Pons (tissue), 1 donor: ENCODE measurements around the gene TMC8.
A peak's percentile ranks its signal among the peaks of the same experiment; 100 is the strongest.
"Not testable (repeated sequence)": the region's sequence is repeated elsewhere in the genome, so short reads cannot be mapped to it uniquely, and the experiment has no call there.

Source experiments
- DNase-seq: peaks from one replicate; pipeline ENCODE4 v3.0.0-alpha.2; 2016; ENCODE audit warnings: low spot score

The TMC8 gene

DNA sequence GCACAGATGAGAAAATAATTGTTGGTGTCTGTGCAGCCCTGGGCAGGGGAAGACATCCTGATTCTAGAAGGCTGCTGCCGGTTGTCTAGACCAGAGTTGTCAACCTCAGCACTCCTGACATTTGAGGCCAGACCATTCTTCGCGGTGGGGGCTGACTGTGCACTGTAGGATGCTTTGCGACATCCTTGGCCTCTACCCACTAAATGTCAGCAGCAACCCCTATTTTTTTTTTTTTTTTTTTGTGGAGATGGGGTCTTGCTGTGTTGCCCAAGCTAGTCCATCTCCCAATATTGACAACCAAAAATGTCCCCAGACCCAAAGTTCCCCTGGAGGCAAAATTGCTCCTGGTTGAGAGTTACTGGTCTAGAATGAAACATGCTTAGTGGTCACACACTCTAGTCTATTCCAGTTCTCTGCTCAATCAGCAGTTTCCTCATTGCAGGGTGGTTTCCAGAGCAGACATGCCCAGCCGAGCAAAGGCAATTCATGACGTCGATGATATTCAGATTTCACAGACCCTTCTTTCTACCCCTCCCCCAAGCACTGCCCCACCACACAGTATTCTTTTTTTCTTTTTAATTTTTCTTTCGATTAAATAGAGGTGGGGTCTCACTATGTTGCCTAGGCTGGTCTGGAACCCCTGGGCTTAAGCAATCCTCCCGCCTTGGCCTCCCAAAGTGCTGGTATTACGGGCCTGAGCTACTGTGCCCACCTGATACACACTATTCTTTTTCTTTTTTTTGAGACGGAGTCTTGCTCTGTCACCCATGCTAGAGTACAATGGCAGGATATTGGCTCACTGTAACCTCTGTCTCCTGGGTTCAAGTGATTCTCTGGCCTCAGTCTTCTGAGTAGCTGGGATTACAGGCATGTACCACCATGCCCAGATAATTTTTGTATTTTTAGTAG lies 24.6 kb downstream of the TMC8 start:
- DNase-seq, result no peak

DNA sequence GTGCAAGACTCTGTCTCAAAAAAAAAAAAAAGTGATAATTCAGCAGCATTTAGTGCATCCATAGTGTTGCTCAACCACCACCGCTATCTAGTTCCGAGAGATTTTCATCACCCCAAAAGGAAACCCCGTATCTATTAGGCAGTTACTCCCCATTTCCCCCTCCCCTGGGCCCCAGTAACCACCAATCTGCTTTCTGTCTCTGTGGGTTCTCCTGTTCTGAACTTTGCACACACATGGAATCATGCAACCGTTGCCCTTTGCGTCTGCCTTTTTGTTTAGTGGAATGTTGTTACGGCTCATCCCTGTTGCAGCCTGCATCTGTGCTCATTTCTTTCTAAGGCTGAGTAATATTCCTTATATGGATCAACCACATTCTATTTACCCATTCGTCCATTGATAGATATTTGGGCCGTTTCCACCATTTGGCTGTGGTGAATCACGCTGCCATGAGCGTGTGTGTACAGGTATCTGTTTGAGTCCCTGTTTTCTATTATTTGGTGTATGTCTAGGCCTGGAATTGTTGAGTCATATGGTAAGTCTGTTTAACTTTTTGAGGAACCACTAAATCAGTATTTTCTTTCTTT lies 29.1 kb downstream of the TMC8 start:
- no peak for DNase-seq

DNA sequence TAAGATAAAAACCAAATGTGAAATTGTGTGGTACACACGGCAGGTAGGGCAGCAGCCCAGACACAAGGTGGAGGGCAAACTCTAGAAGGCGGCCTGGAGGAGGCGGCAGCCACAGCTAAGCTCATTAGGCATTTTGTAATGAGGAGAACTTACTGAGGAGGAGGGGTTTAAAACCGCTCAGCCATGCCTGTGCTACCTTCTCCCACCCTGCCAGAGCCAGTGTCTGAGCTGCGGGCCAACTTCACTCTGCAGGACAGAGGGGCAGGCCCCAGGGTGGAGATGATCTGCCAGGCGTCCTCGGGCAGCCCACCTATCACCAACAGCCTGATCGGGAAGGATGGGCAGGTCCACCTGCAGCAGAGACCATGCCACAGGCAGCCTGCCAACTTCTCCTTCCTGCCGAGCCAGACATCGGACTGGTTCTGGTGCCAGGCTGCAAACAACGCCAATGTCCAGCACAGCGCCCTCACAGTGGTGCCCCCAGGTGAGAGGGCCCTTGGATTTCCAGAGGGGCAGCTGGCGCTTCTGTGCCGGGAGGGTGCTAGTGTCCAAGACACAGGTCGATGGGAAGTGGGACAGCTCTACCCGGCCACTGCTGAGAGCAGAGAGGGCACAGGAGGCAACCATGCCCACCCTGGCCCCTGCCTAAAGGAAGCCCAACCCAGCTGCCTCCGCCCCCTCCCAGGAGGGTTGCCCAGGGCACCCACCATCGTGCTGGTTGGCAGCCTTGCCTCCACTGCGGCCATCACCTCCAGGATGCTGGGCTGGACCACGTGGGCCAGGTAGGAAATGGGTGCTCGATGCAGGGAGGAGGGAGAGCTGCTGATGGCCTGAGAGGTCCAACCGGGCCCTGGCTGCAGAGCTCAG lies 33.5 kb downstream of the TMC8 start:
- DNase-seq, result no peak

GRCh38 chr17:78164748-78165607 lies 34.4 kb downstream of the TMC8 start:
- no peak for DNase-seq

DNA sequence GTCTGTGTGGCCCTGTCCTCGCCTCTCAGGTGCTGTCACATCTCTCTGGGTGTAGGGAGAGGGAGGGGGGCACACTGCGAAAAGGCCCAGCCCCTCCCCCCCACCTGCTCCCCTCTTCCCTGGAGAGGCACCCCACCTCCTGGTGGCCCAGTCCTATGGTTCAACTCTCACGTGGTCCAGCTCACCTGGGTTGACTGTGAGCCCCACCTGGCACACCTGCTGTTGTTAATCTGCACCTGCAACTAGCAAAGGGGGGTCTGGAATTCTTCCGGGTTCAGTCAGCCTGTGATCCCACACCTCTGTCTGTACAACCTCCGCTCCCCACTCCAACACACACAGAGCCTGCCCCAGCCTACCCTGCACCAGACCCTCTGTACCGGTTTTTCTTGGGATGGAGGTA lies 35.8 kb downstream of the TMC8 start:
- DNase-seq, result no peak

GRCh38 chr17:78168242-78168902 lies 37.8 kb downstream of the TMC8 start, which contains the start of gene SYNGR2:
TSS of gene SYNGR2 (plus strand) at chr17:78168581. CDS start at chr17:78168617, 36 bp downstream.
- DNase-seq, result no peak

DNA sequence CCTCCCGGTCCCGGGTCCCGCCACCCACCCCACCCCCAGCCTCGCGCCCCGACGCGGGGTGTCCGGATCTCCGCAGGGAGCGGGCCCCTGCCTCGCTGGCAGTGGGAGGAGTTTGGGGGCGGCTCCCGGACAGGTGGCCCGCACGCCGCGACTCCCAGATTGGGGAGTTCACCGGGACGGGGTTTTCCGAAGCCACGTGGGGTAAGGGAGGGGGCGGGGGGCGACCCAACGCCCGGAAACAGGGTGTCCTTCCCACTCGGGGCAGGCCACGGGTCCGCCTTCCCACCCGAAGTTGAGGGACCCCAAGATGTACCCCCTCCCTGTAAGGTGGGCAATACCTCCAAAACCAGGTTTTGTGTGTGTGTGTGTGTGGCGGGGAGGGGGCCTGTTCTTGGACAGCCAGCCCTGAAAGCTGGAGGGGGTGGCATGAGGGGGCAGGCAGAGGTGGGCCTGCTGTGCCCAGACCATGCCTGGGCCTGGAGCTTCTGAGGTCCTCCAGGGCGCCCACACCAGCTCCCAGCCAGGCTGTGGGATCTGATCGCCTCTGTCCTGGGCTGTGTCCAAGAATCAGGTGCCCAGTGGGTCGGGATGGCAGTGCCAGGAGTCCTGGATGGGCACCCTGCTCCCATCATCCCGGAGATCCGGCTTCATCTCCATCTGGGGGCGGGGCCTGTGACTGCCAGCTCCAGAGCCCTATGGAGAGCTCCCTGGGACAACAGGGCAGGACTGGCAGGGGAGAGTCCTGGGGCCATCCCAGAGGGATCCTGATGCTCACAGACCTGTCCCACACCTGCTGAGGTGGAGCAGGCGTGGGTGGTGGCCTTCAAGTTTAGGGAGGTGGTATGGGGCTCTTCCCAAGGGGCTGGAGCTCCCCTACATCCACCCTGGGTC lies 38.6 kb downstream of the TMC8 start:
- DNase-seq, result peak; percentile 72

GRCh38 chr17:78170692-78171590 lies 40.4 kb downstream of the TMC8 start:
- no peak for DNase-seq

DNA sequence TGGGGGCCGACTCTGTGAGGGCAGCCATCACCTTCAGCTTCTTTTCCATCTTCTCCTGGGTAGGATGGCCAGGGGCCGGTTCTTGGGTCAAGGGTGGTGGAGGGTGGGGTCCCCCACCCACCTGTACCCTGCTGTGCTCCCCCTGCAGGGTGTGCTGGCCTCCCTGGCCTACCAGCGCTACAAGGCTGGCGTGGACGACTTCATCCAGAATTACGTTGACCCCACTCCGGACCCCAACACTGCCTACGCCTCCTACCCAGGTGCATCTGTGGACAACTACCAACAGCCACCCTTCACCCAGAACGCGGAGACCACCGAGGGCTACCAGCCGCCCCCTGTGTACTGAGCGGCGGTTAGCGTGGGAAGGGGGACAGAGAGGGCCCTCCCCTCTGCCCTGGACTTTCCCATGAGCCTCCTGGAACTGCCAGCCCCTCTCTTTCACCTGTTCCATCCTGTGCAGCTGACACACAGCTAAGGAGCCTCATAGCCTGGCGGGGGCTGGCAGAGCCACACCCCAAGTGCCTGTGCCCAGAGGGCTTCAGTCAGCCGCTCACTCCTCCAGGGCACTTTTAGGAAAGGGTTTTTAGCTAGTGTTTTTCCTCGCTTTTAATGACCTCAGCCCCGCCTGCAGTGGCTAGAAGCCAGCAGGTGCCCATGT lies 41.1 kb downstream of the TMC8 start:
- not testable (repeated sequence) for DNase-seq

DNA sequence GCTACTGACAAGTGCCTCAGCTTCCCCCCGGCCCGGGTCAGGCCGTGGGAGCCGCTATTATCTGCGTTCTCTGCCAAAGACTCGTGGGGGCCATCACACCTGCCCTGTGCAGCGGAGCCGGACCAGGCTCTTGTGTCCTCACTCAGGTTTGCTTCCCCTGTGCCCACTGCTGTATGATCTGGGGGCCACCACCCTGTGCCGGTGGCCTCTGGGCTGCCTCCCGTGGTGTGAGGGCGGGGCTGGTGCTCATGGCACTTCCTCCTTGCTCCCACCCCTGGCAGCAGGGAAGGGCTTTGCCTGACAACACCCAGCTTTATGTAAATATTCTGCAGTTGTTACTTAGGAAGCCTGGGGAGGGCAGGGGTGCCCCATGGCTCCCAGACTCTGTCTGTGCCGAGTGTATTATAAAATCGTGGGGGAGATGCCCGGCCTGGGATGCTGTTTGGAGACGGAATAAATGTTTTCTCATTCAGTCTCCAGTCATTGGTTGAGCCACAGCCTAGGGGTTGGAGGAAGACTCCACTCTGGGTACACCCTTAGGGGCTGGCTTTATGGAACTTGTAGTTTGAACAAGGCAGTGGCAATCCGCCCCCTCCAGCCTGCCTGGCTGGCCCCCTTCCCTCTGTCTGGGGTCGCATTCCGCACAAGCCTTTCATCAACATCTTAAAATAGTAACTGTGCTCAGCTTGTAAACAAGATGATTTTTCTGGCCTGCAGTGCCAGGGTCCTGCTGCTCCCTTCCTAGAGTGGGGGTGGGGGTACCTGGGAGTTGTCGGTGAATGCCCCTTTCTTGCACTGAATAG lies 41.9 kb downstream of the TMC8 start:
- DNase-seq, result no peak

GRCh38 chr17:78173097-78173715 lies 42.6 kb downstream of the TMC8 start:
- no peak for DNase-seq

- peak; percentile 90 for DNase-seq
These were observed 43.8 kb downstream of the TMC8 start for GRCh38 chr17:78174346-78174869.

GRCh38 chr17:78174870-78175642 lies 44.5 kb downstream of the TMC8 start:
- DNase-seq, result no peak

DNA sequence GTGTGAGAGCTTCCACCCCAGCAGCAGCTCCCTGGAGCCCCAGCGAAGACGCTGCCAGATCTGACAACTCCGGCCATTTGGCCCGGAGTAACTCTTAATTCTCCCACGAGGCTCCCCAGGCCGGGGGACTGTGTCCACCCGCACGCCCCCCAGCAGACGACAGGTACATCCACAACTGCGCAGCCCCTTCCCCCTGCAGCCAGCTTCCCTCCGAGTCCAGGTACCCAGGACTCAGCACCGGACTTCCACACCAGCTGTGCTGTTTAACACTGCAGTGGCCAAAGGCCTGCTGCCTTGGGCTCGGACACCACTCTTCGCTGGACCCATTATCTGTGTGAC lies 45.0 kb downstream of the TMC8 start:
- no peak for DNase-seq

- no peak for DNase-seq
These were observed 46.0 kb downstream of the TMC8 start for GRCh38 chr17:78176548-78177025.

- no peak for DNase-seq
These were observed 48.8 kb downstream of the TMC8 start for GRCh38 chr17:78179372-78179771.
